SK-N-SH (cell line): ENCODE measurements around the gene DCAF5. TPM values are rescaled to one million over a fixed set of nuclear protein-coding genes. Genes with fewer than 3 reads are reported as not detected.

Experiments
- CHD2 ChIP-seq: fragments of 150-350 bp; IDR thresholded peaks from 2 replicates; pipeline ENCODE4 v1.6.1; 2018; ENCODE audit warnings: low read length; ENCODE audit not compliant: partially characterized antibody
- CTCF ChIP-seq: fragments of 200-600 bp; sonication (generic); IDR thresholded peaks from 2 replicates; pipeline ENCODE4 v1.6.1; 2017; ENCODE audit warnings: antibody characterized with exemption, mild to moderate bottlenecking, moderate library complexity
- EZH2phosphoT487 ChIP-seq: fragments of 200-600 bp; sonication (generic); IDR thresholded peaks from 2 replicates; pipeline ENCODE4 v1.6.1; 2017; ENCODE audit warnings: low read depth, mixed run types, mild to moderate bottlenecking, antibody characterized with exemption, moderate library complexity, borderline replicate concordance
- JUND ChIP-seq: IDR thresholded peaks from 2 replicates; pipeline ENCODE4 v1.4.0; 2012
- MEF2A ChIP-seq: IDR thresholded peaks from 2 replicates; pipeline ENCODE4 v1.4.0; 2012; ENCODE audit warnings: low read depth, borderline replicate concordance
- MXI1 ChIP-seq: IDR thresholded peaks from 2 replicates; pipeline ENCODE4 v1.6.1; 2012; ENCODE audit warnings: mild to moderate bottlenecking, low read depth, low read length, improper control_type of control experiment
- NRF1 ChIP-seq: IDR thresholded peaks from 2 replicates; pipeline ENCODE4 v1.6.1; 2012; ENCODE audit warnings: low read depth, mild to moderate bottlenecking, low read length
- POLR2AphosphoS5 ChIP-seq: IDR thresholded peaks from 2 replicates; pipeline ENCODE4 v1.6.1; 2012; ENCODE audit warnings: low read depth, low read length
- REST ChIP-seq: IDR thresholded peaks from 2 replicates; pipeline ENCODE4 v1.6.1; 2012; ENCODE audit warnings: mild to moderate bottlenecking, low read depth, low read length, moderate library complexity
- RFX5 ChIP-seq: IDR thresholded peaks from 2 replicates; pipeline ENCODE4 v1.6.1; 2012; ENCODE audit warnings: mild to moderate bottlenecking, improper control_type of control experiment, low read length
- RXRA ChIP-seq: IDR thresholded peaks from 2 replicates; pipeline ENCODE4 v1.4.0; 2012; ENCODE audit warnings: low read depth, mild to moderate bottlenecking, borderline replicate concordance
- SIN3A ChIP-seq: IDR thresholded peaks from 2 replicates; pipeline ENCODE4 v1.6.1; 2012; ENCODE audit warnings: low read depth, mild to moderate bottlenecking, low read length, moderate library complexity, borderline replicate concordance
- SMC3 ChIP-seq: IDR thresholded peaks from 2 replicates; pipeline ENCODE4 v1.6.1; 2012; ENCODE audit warnings: low read depth, low read length, improper control_type of control experiment
- TCF12 ChIP-seq: IDR thresholded peaks from 2 replicates; pipeline ENCODE4 v1.4.0; 2012
- TEAD4 ChIP-seq: IDR thresholded peaks from 2 replicates; pipeline ENCODE4 v1.4.0; 2012; ENCODE audit warnings: mild to moderate bottlenecking, borderline replicate concordance; ENCODE audit not compliant: insufficient read depth
- YY1 ChIP-seq: IDR thresholded peaks from 2 replicates; pipeline ENCODE4 v1.4.0; 2012; ENCODE audit warnings: low read depth, mild to moderate bottlenecking
- ZBTB33 ChIP-seq: IDR thresholded peaks from 2 replicates; pipeline ENCODE4 v1.4.0; 2012; ENCODE audit warnings: low read depth, borderline replicate concordance
- polyA plus RNA-seq, 3 experiments: library from polyadenylated mRNA; depleted of rRNA; stranded (reverse); fragments of >200 nt; gene quantifications; 2 replicates each; pipeline ENCODE4 v1.2.3, GENCODE V29; 2012
- TF ChIP-seq, protein P1 (sequence below): IDR thresholded peaks from 2 replicates; pipeline ENCODE4 v1.4.0; 2012; ENCODE audit warnings: low read depth

Gene DCAF5
- polyA plus RNA-seq, 1 of the 3 experiments (the other 2 are of a cell fraction), result 26.7 TPM

DNA sequence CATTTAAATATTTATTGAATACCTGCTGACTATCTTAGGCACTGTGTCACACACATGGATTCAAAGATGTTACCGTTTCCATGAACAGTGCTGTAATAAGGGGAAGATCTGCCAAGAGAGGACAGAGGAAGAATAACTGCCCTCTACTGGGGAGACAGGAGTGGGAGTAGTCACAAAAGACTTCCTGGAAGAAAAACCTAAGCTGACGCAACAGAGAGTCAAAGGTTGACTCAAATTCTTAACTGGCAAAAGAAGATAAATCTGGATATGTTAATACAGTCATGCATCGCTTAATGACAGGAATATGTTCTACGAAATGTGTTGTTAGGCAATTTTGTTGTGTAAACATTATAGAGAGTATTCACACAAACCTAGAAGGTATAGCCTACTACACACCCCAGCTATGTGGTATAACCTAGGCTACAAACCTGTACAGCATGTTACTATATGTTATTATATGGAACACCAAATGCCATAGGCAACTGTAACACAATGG lies 51.5 kb downstream of the DCAF5 start (continued):
- TF ChIP-seq ZBTB33 (no peak), POLR2AphosphoS5 (no peak), TEAD4 (no peak), JUND (no peak), MXI1 (no peak), TCF12 (no peak), SMC3 (peak; percentile 53), NRF1 (no peak), CTCF (peak; percentile 75), YY1 (no peak), RFX5 (no peak), SIN3A (no peak), CHD2 (no peak), REST (no peak), RXRA (no peak), EZH2phosphoT487 (no peak), MEF2A (no peak)
- TF ChIP-seq, protein P1, sequence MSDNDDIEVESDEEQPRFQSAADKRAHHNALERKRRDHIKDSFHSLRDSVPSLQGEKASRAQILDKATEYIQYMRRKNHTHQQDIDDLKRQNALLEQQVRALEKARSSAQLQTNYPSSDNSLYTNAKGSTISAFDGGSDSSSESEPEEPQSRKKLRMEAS, result no peak
